ENCODE results near the gene CKLF. TPM values are rescaled to one million over a fixed set of nuclear protein-coding genes. Genes with fewer than 3 reads are reported as not detected.
"Not testable (repeated sequence)": the region's sequence is repeated elsewhere in the genome, so short reads cannot be mapped to it uniquely, and the experiment has no call there.

Gene CKLF
- total RNA-seq, 3 donors from 2014 or later: 26.9 to 42.0 (median 29.1) TPM

DNA sequence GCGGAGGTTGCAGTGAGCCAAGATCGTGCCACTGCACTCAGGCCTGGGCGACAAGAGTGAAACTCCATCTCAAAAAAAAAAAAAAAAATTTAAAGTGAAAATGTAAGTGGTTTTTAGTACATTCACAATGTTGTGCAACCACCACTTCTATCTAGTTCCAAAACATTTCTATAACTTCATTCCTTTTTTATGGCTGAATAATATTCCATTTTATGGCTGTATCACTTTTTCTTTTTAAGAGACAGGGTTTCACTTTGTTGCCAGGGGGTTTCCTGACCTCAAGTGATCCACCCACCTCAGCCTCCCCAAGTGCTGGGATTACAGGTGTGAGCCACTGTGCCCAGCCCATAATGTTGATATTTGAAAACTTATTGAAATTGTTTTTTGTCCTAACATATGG, 40.4 kb downstream of the CKLF start:
- Histone ChIP-seq H3K4me3 (no peak overlapping the region), H3K4me1 (ENCODE audit: low read depth) (no peaks in the 10 kb centered on the region), H3K36me3 (ENCODE audit: low read depth) (no peaks in the 10 kb centered on the region), H3K9me3 (no peaks in the 10 kb centered on the region)
- ATAC-seq (no peak), DNase-seq (no peak)
- intact Hi-C loops (cut with DNase I, micrococcal nuclease): no loop called here
- TF ChIP-seq, protein P1, sequence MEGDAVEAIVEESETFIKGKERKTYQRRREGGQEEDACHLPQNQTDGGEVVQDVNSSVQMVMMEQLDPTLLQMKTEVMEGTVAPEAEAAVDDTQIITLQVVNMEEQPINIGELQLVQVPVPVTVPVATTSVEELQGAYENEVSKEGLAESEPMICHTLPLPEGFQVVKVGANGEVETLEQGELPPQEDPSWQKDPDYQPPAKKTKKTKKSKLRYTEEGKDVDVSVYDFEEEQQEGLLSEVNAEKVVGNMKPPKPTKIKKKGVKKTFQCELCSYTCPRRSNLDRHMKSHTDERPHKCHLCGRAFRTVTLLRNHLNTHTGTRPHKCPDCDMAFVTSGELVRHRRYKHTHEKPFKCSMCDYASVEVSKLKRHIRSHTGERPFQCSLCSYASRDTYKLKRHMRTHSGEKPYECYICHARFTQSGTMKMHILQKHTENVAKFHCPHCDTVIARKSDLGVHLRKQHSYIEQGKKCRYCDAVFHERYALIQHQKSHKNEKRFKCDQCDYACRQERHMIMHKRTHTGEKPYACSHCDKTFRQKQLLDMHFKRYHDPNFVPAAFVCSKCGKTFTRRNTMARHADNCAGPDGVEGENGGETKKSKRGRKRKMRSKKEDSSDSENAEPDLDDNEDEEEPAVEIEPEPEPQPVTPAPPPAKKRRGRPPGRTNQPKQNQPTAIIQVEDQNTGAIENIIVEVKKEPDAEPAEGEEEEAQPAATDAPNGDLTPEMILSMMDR (IDR thresholded peaks at IDR 0.05): no peak

DNA sequence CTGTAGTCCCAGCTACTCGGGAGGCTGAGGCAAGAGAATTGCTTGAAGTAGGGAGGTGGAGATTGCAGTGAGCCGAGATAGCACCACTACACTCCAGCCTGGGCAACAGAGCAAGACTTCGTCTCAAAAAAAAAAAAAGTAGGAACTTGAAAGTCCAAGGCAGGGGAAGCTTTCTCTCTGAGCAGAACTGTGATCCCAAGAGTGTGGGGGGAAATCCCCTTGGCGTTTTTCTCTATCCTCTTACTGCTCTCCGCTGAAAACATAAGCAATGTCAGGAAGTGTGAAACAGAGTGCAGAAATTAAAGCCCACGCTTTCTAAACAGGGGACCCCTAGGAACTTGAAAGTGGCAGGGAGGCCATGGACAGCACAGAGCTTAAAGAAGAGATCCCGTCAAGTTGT, 42.4 kb downstream of the CKLF start:
- no peak overlapping the region for H3K4me3 ChIP-seq
- H3K36me3 ChIP-seq (ENCODE audit: low read depth): no peaks in the 10 kb centered on the region
- H3K4me1 ChIP-seq (ENCODE audit: low read depth): no peaks in the 10 kb centered on the region
- ATAC-seq (no peak), DNase-seq (no peak)
- TF ChIP-seq, protein P1 (IDR thresholded peaks at IDR 0.05): no peak
- intact Hi-C loops (cut with DNase I, micrococcal nuclease): no loop called here
- no peaks in the 10 kb centered on the region for H3K9me3 ChIP-seq

DNA sequence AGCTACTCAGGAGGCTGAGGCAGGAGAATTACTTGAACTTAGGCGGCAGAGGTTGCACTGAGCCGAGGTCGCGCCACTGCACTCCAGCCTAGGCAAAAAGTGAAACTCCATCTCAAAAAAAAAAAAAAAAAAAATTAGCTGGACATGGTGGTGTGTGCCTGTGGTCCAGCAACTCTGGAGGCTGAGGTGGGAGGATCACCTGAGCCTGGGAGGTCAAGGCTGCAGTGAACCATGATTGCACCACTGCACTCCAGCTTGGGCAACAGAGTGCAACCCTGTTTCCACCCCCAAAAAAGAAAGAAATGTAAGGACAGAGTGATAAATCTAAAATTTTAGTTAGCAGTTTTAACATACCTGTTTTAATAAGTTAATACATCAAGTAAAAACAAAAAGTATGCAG, 44.2 kb downstream of the CKLF start:
- DNase-seq; H3K36me3 ChIP-seq (ENCODE audit: low read depth); H3K4me3 ChIP-seq; H3K4me1 ChIP-seq (ENCODE audit: low read depth); ATAC-seq; H3K9me3 ChIP-seq; intact Hi-C loops (cut with DNase I, micrococcal nuclease): not testable (repeated sequence)

DNA sequence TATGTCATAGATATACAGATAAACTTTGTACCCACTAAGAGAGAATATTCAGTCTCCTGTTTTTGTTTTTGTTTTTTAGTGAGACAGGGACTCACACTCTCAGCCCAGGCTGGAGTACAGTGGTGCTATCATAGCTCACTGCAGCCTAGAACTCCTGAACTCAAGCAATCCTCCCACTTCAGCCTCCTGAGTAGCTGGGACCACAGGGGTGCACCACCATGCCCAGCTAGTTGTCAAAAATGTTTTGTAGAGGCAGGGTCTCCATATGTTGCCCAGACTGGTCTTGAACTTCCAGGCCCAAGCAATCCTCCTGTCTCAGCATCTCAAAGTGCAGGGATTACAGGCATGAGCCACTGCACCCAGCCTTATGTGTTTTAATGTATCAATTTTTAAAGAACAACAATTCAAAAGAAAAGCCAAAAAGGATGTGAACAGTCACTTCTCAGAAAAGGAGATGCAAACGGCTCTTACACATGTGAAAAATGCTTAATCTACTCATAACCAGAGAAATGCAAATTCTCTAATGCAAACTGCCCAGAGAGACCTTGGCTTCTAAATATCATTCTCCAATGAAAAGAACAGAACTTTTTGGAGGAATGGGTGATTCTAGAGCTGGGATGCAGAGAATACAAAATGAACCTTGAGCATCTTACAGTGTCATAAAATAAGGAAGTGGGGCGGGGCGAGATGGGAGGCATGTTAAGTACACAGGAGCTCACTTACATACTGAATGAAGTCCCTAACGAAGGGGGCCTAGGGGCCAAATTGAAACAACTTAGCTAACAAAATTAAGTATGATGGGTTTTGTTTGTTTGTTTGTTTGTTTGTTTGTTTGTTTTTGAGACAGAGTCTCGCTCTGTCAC, 44.8 kb downstream of the CKLF start:
- ATAC-seq: no peak
- Histone ChIP-seq H3K9me3 (no peaks in the 10 kb centered on the region), H3K4me1 (ENCODE audit: low read depth) (no peaks in the 10 kb centered on the region), H3K4me3 (no peak overlapping the region), H3K36me3 (ENCODE audit: low read depth) (no peaks in the 10 kb centered on the region)
- intact Hi-C loops (cut with DNase I, micrococcal nuclease): no loop called here
- peak in 1 of 3 donors; percentile 34 for DNase-seq
- TF ChIP-seq, protein P1 (IDR thresholded peaks at IDR 0.05): no peak

DNA sequence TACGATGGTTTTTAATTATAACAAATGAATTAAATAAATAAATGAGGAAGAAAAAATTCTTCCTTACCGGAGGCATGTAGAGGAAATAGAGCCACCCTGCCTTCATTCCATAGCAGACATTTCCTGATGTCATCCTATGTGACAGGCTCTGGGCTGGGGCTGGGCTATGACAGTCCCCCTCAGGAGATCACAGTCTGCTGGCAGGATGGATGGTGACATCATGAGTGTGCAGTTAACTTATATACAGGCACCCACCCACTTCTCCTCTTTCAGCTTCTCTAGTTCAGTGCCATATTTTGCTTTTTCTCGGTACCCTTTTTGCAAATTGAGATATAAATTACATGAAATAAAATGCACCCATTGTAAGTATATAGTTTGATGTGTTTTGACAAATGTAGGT, 45.7 kb downstream of the CKLF start:
- intact Hi-C loops (cut with DNase I, micrococcal nuclease): no loop called here
- H3K4me1 ChIP-seq (ENCODE audit: low read depth): no peaks in the 10 kb centered on the region
- DNase-seq: no peak
- H3K36me3 ChIP-seq (ENCODE audit: low read depth): no peaks in the 10 kb centered on the region
- TF ChIP-seq, protein P1 (IDR thresholded peaks at IDR 0.05): no peak
- H3K4me3 ChIP-seq: no peak overlapping the region
- no peaks in the 10 kb centered on the region for H3K9me3 ChIP-seq
- ATAC-seq: no peak

DNA sequence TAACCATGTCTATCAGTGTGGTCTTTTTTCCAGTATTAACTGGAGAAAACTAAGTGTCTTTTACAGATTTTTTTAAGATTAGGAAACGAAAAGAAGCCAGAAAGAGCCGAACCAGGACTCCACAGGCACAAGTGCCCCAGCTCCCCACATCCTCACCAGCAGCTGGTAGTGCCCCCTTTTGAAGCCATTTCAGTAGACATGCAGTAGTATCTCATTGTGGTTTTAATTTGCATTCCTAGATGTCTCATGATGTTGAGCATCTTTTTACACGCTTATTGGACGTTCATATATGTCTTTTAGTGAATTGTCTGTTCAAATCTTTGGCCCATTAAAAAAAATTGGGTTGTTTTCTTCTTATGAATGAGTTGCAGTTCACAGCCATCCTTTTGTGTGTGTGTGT, 47.4 kb downstream of the CKLF start:
- H3K4me3 ChIP-seq: no peak overlapping the region
- intact Hi-C loops (cut with DNase I, micrococcal nuclease): loop anchor here in 1 of 2 donors (10.0 kb wide), 1 partner anchor 195 kb away; no protein-coding TSS in a partner anchor
- DNase-seq (no peak), ATAC-seq (no peak)
- peaks cover under 1% of the 10 kb centered on the region for H3K4me1 ChIP-seq (ENCODE audit: low read depth)
- no peaks in the 10 kb centered on the region for H3K36me3 ChIP-seq (ENCODE audit: low read depth)
- no peaks in the 10 kb centered on the region for H3K9me3 ChIP-seq
- TF ChIP-seq, protein P1 (IDR thresholded peaks at IDR 0.05): no peak

Data from mucosa of descending colon (tissue), 3 donors.